Measurements from ENCODE around the gene TMC2.
"Not testable (repeated sequence)": the region's sequence is repeated elsewhere in the genome, so short reads cannot be mapped to it uniquely, and the experiment has no call there.

TMC2 gene

DNA sequence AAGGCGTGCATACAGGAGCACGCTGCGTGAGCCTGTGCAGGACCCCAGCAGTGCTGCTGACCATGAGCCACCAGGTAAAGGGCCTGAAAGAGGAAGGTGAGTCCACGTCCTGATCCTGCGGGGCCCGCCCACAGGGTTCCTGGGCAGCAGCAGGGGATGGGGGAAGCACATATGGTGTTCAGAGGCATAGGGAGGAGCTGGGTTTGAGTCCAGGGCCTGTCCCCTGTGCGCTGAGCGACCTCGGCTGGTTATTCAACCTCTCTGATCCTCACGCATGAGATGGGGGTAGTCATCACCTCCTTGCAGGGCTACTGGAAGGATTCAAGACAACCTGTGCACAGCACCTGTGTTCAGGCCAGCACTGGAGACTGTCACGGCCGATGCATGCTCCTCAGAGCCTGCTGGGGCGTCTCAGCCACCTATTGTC, at the start of gene TMC2:
TMC2 (plus strand) TSS at position 14 of the 427 bp plus-strand sequence; CDS start at position 63, 49 bp downstream.
- DNase-seq = no peak

DNA sequence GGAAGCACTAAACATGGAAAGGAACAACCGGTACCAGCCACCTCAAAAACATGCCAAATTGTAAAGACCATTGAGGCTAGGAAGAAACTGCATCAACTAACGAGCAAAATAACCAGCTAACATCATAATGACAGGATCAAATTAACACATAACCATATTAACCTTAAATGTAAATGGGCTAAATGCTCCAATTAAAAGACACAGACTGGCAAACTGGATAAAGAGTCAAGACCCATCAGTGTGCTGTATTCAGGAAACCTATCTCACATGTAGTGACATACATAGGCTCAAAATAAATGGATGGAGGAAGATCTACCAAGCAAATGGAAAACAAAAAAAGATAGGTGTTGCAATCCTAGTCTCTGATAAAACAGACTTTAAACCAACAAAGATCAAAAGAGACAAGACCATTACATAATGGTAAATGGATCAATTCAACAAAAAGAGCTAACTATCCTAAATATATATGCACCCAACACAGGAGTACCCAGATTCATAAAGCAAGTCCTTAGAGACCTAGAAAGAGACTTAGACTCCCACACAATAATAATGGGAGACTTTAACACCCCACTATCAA, 33.5 kb upstream of the TMC2 start:
- DNase-seq = not testable (repeated sequence)

- DNase-seq = not testable (repeated sequence)
These were observed 31.6 kb upstream of the TMC2 start for GRCh38 chr20:2504803-2505202.

- DNase-seq = not testable (repeated sequence)
These were observed 29.9 kb upstream of the TMC2 start for GRCh38 chr20:2506426-2506825.

DNA sequence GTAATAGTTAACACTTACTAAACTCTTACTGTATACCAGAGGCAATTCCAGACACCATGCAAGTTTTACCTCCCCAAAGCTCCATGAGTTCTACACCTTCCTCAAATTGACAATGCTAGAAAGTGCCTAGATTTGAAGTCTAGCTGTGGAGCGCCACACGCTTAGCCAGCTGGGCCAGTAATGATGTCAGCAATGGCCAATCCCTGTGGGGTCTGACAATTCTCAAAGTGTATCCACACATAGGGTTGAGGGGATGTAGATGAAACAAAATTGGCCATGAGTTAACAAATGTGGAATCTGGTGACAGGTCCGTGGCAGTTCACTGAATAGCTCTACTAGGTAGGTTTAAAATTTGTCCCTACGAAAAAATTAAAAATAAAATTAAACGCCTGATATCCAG, 28.9 kb upstream of the TMC2 start:
- no peak for DNase-seq

DNA sequence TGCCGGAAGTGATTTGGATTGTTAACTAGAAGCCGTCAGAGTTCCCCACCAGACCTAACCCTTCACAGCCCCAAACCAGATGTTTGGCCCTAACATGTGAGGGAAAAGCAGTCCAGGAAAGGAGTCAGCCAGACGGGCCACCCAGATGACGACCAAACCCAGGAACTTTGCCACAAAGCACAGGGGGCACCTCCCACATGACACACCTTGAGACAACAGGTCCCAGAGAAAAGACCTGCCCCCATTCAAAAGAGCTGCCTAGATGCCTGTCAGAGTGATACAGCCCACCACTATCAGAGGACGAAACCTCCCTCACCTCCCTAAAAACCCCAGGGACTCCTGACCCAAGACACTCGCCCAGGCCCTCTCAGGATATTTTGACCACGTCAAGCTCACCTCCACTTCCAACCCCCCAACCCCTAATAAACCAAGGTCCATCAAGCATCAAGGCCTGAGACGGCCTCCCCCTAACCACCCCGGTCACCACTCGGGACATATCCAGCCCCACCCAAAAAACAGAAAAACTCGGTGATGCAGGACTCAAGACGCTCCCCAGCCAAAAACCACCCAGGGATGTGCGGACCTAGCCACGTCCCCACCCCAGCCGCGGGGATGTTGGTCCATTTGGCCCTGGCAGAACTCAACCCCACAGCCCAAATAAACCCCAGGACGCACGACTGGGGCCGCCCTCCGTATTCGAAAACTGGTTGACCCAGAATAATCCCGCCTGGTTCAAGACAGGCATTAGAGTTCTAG, 28.3 kb upstream of the TMC2 start:
- no peak for DNase-seq

DNA sequence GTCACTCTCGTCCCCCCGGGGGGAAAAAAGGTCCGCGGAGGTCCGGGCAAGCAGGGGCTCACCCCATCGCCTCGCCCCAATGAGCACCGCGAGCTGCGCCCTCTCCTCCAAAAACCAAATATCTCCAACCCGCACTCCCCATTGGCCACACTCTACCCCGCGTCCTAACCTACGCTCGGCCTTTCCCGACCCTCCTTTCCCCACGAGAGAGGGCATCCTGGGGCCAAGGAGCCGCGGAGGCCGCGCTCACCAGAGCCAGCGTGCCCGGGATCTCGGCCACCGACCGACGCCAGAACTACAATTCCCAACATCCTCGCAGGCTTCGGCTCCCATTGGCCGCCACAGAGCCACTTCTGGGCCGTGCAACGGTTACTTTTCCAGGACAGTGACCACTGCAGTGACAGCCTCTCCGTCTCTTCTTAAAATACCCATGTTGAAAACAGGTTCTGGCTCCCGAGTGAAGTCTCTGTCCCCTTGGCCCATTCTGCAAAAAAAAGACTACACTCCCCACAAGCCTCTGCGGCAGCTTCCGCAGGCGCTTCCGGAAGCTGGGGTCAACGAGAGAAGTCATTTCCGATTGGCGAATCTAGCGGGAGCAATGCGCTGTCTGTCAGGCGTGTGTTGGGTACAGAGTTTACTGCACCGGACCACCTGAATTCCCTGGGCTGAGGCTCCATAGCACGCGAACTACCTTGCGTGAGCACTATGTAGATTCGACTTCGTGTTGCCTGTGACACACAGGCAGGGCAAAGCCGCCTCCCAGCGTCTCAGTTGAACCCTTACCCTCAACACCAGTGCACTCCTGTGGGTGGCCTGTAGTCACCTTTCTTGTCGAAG, 27.5 kb upstream of the TMC2 start, which contains the start of gene ZNF343:
ZNF343 (minus strand) TSS at position 285 of the 837 bp plus-strand sequence. CDS start 15,020 bp downstream, outside the sequence.
- peak; percentile 66 for DNase-seq

DNA sequence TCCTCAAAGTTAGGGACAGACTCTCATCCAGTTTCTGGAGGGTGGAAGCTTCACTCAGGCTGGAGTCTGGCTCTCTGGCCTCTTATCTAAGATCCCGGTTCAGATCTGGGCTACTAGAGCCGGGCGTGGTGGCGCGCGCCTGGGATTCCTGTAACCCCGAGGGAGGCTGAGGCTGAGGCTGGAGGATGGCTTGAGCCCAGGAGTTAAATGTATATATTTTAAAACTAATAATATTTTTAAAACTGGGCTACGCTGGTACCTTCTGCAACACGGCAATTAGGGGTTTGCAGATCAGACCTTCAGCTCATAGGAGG, 26.9 kb upstream of the TMC2 start:
- no peak for DNase-seq

DNA sequence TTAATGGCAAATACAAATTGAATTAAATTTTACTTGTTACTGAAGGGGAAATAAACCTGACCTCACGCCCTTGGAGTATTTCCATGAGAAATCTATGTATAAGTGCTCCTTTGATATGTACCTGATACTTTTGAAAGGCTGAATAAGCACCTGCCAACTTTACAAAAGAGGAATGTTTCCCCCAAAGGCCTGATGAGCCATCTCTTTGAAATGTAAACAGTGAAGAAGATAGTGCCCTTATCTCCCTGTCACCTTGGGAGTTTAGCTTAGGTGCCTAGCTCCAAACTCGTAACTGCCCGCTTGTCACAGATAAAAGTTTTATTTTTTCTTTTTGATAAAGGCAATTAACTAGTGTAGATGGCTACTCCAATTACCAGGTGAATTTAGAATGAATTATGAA, 26.6 kb upstream of the TMC2 start:
- no peak for DNase-seq

DNA sequence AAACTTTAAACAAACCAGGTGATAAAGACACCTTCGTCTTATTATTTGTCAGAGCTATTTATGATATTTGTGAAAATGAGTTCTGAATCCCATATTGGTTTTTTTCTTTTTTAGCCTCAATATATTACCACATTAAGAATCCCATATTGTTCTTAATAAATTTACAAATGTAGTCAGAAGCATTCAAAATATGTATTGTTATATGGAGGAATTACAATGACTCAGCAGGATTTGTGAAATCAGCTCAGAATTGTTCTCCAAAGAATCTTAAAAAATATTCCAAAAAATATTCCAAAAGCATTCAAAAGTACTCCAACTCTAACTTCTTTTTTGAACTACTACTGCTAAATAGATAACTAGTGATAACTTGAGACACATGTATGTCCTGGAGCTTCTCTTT, 21.2 kb upstream of the TMC2 start:
- DNase-seq = no peak

DNA sequence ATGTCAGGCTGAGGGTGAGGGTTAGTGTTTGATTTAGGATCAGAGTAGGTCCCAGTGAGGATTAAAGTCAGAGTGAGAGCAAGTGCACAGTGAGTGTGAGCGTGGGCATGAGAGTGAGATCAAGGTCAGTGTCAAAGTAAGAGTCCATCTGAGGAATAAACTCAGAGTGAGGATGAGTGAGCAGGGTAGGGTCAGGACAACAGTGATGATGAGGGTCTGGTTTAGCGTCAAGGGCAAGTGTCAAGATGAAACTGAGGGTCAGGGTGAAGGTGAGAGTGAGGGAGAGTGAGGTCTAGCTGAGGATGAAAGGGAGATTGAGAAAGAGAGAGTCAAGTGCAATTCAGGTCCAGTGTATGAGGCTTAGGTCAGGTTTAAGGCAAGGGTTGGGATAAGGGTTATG, 20.0 kb upstream of the TMC2 start:
- no peak for DNase-seq

DNA sequence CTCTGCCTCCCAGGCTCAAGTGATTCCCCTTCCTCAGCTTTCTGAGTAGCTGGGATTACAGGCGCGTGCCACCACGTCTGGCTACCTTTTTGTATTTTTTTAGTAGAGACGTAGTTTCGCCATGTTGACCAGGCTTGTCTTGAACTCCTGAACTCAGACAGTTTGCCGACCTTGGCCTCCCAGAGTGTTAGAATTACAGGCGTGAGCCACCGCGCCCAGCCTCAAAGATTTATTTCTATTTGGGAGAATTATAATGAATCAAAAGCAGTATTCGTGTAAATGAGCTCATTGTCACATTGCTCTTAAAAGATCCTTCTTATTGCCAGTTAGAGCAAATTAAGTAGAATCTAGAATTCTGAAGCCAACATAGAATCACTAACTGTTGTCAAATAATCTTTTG, 18.3 kb upstream of the TMC2 start:
- DNase-seq = no peak

DNA sequence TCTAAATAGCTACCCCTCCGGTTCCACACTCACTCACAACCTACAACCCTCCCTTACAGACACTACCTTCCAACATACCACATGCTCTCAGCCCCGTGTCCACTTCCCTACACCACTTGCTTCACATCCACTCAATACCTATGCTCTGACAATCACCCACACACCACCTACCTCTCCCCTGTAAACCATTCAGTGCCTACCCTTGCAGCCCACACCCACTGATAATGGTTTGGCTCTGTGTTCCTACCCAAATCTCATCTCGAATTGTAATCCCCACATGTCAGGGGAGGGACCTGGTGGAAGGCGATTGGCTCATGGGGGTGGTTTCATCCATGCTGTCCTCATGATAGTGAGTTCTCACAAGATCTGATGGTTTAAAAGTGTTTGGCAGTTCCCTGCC, 17.8 kb upstream of the TMC2 start:
- no peak for DNase-seq

DNA sequence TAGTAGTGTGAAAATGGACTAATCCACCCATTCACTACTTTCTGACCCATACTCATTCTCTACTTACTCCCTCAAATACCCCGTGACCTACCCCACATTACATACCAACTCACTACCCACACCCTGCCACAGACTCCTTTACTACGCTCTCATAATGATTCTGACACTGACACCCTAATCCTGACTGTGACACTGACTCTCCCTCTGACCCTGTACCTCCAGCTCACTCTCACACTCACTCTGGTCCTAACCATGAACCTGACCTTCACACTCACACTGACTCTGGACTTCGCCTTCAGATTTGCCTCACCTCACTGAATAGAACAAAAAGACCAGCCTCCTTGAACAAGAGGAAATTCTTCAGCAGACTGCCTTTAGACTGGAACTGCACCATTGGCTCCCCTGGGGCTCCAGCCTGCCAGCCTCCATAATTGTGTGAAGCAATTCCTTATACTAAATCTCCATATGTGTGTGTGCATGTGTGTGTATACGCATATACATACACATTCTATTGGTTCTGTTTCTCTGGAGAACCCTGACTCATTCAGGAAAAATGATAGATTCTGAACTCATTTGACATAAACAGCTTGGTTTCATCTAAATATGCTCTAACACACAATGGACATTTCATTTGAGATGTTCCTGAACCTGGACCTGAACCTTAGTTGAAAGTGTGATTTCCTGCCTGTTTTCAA, 17.1 kb upstream of the TMC2 start:
- DNase-seq = no peak

GRCh38 chr20:2520617-2521016, 15.8 kb upstream of the TMC2 start:
- DNase-seq = no peak

DNA sequence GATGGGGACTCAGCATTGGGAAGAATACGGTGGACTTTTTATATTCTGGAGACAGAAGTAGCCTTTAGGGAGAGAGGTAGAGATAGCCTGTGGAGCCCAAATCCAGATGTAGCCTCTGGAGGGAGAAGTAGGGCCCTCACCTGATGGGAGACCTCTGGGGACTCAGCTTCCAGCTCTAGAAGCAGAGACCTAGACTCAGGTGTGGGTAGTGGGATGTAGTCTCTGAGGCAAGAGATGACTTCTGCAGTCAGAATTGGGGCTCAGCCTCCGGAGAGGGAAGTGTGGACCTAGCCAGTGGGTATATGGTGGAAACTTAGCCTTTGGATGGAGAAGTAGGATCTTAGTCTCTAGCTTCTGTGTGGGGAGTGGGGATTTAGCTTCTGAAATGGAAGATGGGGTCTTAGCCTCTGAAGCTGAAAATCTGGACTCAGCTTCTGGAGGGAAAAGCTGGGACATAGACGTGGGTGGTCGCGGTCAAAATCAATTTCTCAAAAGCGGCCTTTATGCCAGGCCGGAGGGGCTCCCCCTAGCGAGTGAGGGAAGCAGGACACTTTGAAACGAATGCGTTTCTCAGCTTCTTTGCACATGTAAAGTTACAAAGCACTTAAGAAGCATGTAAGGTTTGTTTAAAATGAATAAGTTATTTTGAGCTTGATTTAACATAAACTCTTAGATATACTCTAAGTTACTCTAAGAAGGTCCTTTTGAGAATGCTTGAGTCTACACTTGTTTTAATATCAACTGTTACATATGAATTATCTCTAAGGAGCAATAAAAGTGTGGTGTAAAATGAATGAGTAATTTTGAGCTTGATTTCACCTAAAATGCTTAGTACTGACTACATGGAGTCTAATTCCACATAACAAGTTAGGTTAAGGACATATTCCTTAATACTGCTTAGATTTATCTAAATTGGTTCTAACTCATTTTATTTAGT, 14.7 kb upstream of the TMC2 start:
- DNase-seq = peak; percentile 26 to 44

GRCh38 chr20:2522826-2523429, 13.4 kb upstream of the TMC2 start:
- DNase-seq = not testable (repeated sequence)

GRCh38 chr20:2523919-2524708, 12.3 kb upstream of the TMC2 start:
- DNase-seq = peak; percentile 84 to 89

- peak; percentile 15 to 24 for DNase-seq
These were observed 11.5 kb upstream of the TMC2 start for GRCh38 chr20:2524709-2525506.

DNA sequence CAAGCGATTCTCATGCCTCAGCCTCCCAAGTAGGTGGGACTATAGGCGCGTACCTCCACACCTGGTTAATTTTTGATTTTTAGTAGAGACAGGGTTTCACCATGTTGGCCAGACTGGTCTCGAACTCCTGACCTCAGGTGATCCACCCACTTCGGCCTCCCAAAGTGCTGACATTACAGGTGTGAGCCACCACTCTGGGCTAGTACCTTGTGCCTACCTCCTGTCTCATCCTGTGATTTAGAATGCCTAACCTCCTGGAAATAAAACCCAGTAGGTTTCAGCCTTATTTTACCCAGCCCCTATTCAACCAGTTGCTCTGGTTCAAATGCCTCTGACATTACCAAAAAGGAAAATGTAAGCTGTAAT, 10.2 kb upstream of the TMC2 start:
- DNase-seq = not testable (repeated sequence)
